Chondrocyte (in vitro differentiated cells): Measurements from ENCODE around the gene NSUN7. TPM values are rescaled to one million over a fixed set of nuclear protein-coding genes. Genes with fewer than 3 reads are reported as not detected.

Experiments used
- DNase-seq: peaks from one replicate; pipeline ENCODE4 v3.0.0; 2021; ENCODE audit warnings: mixed read lengths, low spot score
- H3K27ac Mint-ChIP-seq: one replicate; pipeline ENCODE4 v1.8.0; 2021; ENCODE audit warnings: mild to moderate bottlenecking, moderate library complexity, mixed read lengths; ENCODE audit not compliant: unreplicated experiment
- H3K27me3 Mint-ChIP-seq: 2 replicates; pipeline ENCODE4 v1.8.0; 2021; ENCODE audit warnings: low read depth, mixed read lengths
- H3K36me3 Mint-ChIP-seq: 2 replicates; pipeline ENCODE4 v1.8.0; 2021; ENCODE audit warnings: low read depth, mixed read lengths
- H3K4me1 Mint-ChIP-seq: 2 replicates; pipeline ENCODE4 v1.8.0; 2021; ENCODE audit warnings: low read depth, mild to moderate bottlenecking, mixed read lengths
- H3K4me3 Mint-ChIP-seq: one replicate; pipeline ENCODE4 v1.8.0; 2021; ENCODE audit warnings: mild to moderate bottlenecking, moderate library complexity, mixed read lengths; ENCODE audit not compliant: unreplicated experiment
- H3K9me3 Mint-ChIP-seq: 2 replicates; pipeline ENCODE4 v1.8.0; 2021; ENCODE audit warnings: low read depth, mixed read lengths
- CTCF ChIP-seq: fragments of 200-600 bp; sonication (generic); IDR thresholded peaks from 2 replicates; pipeline ENCODE4 v1.5.0; 2021; ENCODE audit warnings: antibody characterized with exemption, mild to moderate bottlenecking, moderate library complexity
- total RNA-seq: library from RNA; stranded (reverse); gene quantifications from 3 replicates; pipeline ENCODE4 v1.2.1, GENCODE V29; 2021

NSUN7 gene
- total RNA-seq, 1 donor from 2014 or later, result 5.1 TPM

- H3K4me1 Mint-ChIP-seq, result no peaks in the 10 kb centered on the region
- no peak for DNase-seq
- H3K27me3 Mint-ChIP-seq, result no peaks in the 10 kb centered on the region
- H3K27ac Mint-ChIP-seq, result peak overlapping the region; percentile 27
- TF ChIP-seq CTCF, result no peak
- peaks cover 53% of the 10 kb centered on the region for H3K36me3 Mint-ChIP-seq
- no peak overlapping the region for H3K4me3 Mint-ChIP-seq
- no peaks in the 10 kb centered on the region for H3K9me3 Mint-ChIP-seq
Measured at GRCh38 chr4:40825014-40825838, 75.5 kb downstream of the NSUN7 start.

DNA sequence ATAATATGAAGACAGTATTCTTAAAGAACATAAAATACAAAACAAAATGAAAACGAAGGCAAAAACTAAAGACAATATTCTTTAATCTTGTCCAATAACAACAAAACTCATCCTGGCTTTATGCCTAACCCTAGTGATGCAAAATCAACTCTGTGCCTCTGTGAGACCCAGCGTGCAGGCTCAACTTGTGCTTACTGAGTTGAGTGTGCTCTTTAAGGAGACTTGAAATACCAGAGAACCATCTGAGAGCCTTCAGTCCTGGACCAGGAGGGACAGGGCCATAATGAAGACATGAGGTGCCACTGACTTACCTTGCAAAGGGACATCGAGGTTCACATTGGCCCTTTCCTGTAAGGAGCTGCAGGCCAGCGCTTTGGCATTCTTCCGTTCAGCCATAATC, 77.1 kb downstream of the NSUN7 start:
- Mint-ChIP-seq H3K4me1 (peaks cover 3% of the 10 kb centered on the region), H3K4me3 (no peak overlapping the region), H3K9me3 (no peaks in the 10 kb centered on the region), H3K27ac (no peak overlapping the region), H3K27me3 (no peaks in the 10 kb centered on the region), H3K36me3 (peaks cover 46% of the 10 kb centered on the region)
- no peak for TF ChIP-seq CTCF
- DNase-seq, result no peak

DNA sequence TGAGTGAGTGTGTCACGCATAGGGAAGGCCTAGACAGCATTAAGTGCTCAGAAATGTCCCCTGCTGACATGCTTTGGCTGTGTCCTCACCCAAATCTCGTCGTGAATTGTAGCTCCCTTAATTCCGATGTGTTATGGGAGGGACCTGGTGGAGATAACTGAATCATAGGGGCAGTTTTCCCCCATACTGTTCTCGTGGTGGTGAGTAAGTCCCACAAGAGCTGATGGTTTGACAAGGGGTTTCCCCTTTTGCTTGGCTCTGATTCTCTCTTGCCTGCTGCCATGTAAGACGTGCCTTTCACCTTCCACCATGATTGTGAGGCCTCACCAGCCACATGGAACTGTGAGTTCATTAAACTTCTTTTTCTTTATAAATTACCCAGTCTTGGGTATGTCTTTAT, 78.0 kb downstream of the NSUN7 start:
- no peak for TF ChIP-seq CTCF
- H3K27ac Mint-ChIP-seq, result no peak overlapping the region
- H3K4me1 Mint-ChIP-seq, result peaks cover 3% of the 10 kb centered on the region
- no peaks in the 10 kb centered on the region for H3K9me3 Mint-ChIP-seq
- DNase-seq, result no peak
- peaks cover 42% of the 10 kb centered on the region for H3K36me3 Mint-ChIP-seq
- no peaks in the 10 kb centered on the region for H3K27me3 Mint-ChIP-seq
- no peak overlapping the region for H3K4me3 Mint-ChIP-seq

DNA sequence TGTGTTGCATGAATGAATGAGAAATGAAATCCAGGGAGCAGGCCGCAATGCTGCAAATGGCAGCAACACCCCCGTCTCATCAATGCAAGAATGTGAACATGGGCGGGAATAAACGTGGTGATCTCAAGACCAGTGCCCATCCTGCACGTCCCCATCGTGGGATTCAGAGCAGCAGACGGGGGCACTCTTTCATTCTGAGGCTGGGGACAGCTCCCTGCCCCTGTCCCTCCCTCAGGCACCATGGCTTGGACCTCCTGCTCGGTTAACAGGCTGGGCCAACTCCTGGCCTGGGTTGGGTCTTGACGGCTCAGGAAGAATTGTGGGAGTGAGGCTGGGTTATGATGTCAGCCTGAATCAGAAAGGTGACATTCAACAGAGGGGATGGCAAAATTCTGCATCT, 78.9 kb downstream of the NSUN7 start:
- peaks cover 46% of the 10 kb centered on the region for H3K36me3 Mint-ChIP-seq
- H3K27me3 Mint-ChIP-seq, result no peaks in the 10 kb centered on the region
- peak overlapping the region; percentile 27 for H3K27ac Mint-ChIP-seq
- peaks cover 3% of the 10 kb centered on the region for H3K4me1 Mint-ChIP-seq
- DNase-seq, result no peak
- no peak overlapping the region for H3K4me3 Mint-ChIP-seq
- H3K9me3 Mint-ChIP-seq, result no peaks in the 10 kb centered on the region
- TF ChIP-seq CTCF, result no peak

GRCh38 chr4:40829586-40829985, 79.8 kb downstream of the NSUN7 start:
- DNase-seq, result no peak
- Mint-ChIP-seq H3K27ac (no peak overlapping the region), H3K36me3 (peaks cover 51% of the 10 kb centered on the region), H3K27me3 (no peaks in the 10 kb centered on the region), H3K9me3 (no peaks in the 10 kb centered on the region), H3K4me3 (no peak overlapping the region), H3K4me1 (peaks cover 3% of the 10 kb centered on the region)
- no peak for TF ChIP-seq CTCF
